SU-DHL-6 (cell line): Measurements from ENCODE around the gene OR52D1.

Experiments
- H2AFZ ChIP-seq: fragments of 200-600 bp; sonication (generic); 2 replicates; pipeline ENCODE4 v1.6.1; 2014; ENCODE audit warnings: low read depth, mild to moderate bottlenecking, moderate library complexity, mixed read lengths, antibody characterized with exemption, low read length; ENCODE audit not compliant: severe bottlenecking
- H3F3A ChIP-seq: fragments of 200-600 bp; shearing (Covaris generic); 2 replicates; pipeline ENCODE4 v1.6.0; 2016; ENCODE audit warnings: antibody characterized with exemption, mild to moderate bottlenecking; ENCODE audit not compliant: insufficient read depth
- H3K27ac ChIP-seq: fragments of 200-600 bp; sonication (generic); 2 replicates; pipeline ENCODE4 v1.5.1; 2016; ENCODE audit warnings: low read depth, mild to moderate bottlenecking, low read length, moderate library complexity, mixed read lengths
- H3K27me3 ChIP-seq: fragments of 200-600 bp; sonication (generic), shearing (Covaris generic); 2 replicates; pipeline ENCODE4 v1.6.0; 2014; ENCODE audit warnings: mild to moderate bottlenecking, low read length
- H3K36me3 ChIP-seq: fragments of 200-600 bp; sonication (generic); 2 replicates; pipeline ENCODE4 v1.6.1; 2014; ENCODE audit warnings: mild to moderate bottlenecking, low read length, mixed read lengths
- H3K4me2 ChIP-seq: fragments of 300-600, 200-600 bp; shearing (Covaris generic), sonication (generic); 2 replicates; pipeline ENCODE4 v1.6.0; 2014; ENCODE audit warnings: low read length, low read depth, mild to moderate bottlenecking; ENCODE audit not compliant: poor library complexity, severe bottlenecking
- H3K4me3 ChIP-seq: fragments of 200-600 bp; sonication (generic); 2 replicates; pipeline ENCODE4 v1.5.1; 2014; ENCODE audit warnings: antibody characterized with exemption, low read length, mild to moderate bottlenecking, mixed read lengths; ENCODE audit not compliant: insufficient read depth, poor library complexity, severe bottlenecking
- H3K79me2 ChIP-seq: fragments of 200-600 bp; sonication (generic); 2 replicates; pipeline ENCODE4 v1.6.1; 2014; ENCODE audit warnings: mild to moderate bottlenecking, low read length, moderate library complexity; ENCODE audit not compliant: insufficient read depth
- H3K9ac ChIP-seq: fragments of 200-600 bp; sonication (generic); 2 replicates; pipeline ENCODE4 v1.7.0; 2014; ENCODE audit warnings: mild to moderate bottlenecking, low read length
- H3K9me2 ChIP-seq: fragments of 200-600 bp; sonication (generic); replicated peaks from 2 replicates; pipeline ENCODE4 v1.6.1; 2014; ENCODE audit warnings: low read length; ENCODE audit not compliant: insufficient read depth
- H3K9me3 ChIP-seq: fragments of 200-600 bp; sonication (generic); 2 replicates; pipeline ENCODE4 v1.6.1; 2014; ENCODE audit warnings: low read length, mixed read lengths; ENCODE audit not compliant: insufficient read depth
- H4K20me1 ChIP-seq: fragments of 200-600 bp; sonication (generic); 2 replicates; pipeline ENCODE4 v1.6.1; 2014; ENCODE audit warnings: low read depth, mild to moderate bottlenecking, antibody characterized with exemption, low read length, moderate library complexity, mixed read lengths
- EZH2phosphoT487 ChIP-seq: fragments of 200-600 bp; sonication (generic), shearing (Covaris generic); conservative IDR thresholded peaks from 2 replicates; pipeline ENCODE4 v1.6.1; 2018; ENCODE audit warnings: mild to moderate bottlenecking, antibody characterized with exemption, low read length, moderate library complexity, mixed read lengths
- TF ChIP-seq, protein P1 (sequence below): fragments of 200-600 bp; sonication (generic); IDR thresholded peaks from one replicate; pipeline ENCODE4 v1.5.1; 2017; ENCODE audit warnings: antibody characterized with exemption, mild to moderate bottlenecking, low read length, moderate library complexity; ENCODE audit not compliant: insufficient read depth, poor library complexity, severe bottlenecking

The OR52D1 gene

DNA sequence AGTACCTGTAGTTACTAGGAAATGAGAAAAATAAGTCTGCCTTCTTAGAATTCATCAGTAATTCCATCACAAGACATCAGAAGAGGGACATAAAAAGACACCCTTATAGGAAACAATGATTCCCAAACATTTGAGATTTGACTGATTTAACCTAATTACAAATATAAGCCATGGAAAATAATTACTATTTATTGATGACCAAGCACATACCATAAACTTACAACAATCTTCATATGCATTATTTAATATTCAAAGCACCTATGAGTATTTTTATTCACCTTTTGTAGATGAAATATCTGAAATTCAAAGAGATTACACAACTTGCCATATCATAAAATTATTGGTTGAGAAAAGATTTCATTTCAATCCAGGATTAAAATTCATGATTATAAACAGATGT lies 14.6 kb upstream of the OR52D1 start:
- Histone ChIP-seq H3K27me3 (no peaks in the 10 kb centered on the region), H3K36me3 (no peaks in the 10 kb centered on the region), H3K9me3 (no peaks in the 10 kb centered on the region), H3K4me3 (no peak overlapping the region), H3F3A (no peaks in the 10 kb centered on the region), H4K20me1 (no peaks in the 10 kb centered on the region), H3K9ac (no peak overlapping the region), H3K79me2 (no peaks in the 10 kb centered on the region), H2AFZ (no peak overlapping the region), H3K27ac (no peak overlapping the region), H3K9me2 (no peaks in the 10 kb centered on the region), H3K4me2 (no peak overlapping the region)
- TF ChIP-seq, protein P1, sequence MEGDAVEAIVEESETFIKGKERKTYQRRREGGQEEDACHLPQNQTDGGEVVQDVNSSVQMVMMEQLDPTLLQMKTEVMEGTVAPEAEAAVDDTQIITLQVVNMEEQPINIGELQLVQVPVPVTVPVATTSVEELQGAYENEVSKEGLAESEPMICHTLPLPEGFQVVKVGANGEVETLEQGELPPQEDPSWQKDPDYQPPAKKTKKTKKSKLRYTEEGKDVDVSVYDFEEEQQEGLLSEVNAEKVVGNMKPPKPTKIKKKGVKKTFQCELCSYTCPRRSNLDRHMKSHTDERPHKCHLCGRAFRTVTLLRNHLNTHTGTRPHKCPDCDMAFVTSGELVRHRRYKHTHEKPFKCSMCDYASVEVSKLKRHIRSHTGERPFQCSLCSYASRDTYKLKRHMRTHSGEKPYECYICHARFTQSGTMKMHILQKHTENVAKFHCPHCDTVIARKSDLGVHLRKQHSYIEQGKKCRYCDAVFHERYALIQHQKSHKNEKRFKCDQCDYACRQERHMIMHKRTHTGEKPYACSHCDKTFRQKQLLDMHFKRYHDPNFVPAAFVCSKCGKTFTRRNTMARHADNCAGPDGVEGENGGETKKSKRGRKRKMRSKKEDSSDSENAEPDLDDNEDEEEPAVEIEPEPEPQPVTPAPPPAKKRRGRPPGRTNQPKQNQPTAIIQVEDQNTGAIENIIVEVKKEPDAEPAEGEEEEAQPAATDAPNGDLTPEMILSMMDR = no peak
- no peak for TF ChIP-seq EZH2phosphoT487

DNA sequence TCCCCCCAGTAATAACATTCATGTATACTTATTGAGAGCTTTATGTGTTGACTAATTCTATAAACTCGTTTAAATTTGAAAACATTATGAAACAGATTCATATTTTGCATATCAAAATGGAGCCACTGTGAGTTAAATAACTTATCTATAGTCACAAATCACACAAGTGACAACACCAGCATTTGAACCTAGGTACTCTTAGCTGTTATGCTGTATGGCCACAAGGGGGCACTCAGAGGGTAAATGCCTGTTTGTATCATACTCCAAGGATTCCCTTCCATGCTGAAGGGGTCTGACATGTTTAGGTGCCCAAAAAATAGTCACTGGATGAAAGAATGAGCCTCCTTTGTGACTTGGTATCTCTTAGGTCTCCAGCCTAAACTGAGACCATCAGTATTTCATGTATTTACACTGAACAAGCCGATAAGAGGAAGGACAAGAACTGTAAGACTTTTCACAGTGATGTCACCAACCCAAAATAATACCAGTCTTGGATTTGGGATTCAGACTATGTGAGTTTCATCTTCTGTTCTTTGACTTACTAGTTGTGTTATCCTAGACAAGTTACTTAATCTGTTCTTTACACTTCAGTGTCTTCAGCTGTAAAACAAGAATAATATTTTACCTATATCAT lies 12.2 kb upstream of the OR52D1 start:
- Histone ChIP-seq H4K20me1 (no peaks in the 10 kb centered on the region), H3K36me3 (no peaks in the 10 kb centered on the region), H3K9ac (no peak overlapping the region), H3K27me3 (no peaks in the 10 kb centered on the region), H3K4me3 (no peak overlapping the region), H3K4me2 (no peak overlapping the region), H3K9me3 (no peaks in the 10 kb centered on the region), H3K79me2 (no peaks in the 10 kb centered on the region), H2AFZ (no peak overlapping the region), H3F3A (no peaks in the 10 kb centered on the region), H3K9me2 (no peaks in the 10 kb centered on the region), H3K27ac (no peak overlapping the region)
- no peak for TF ChIP-seq EZH2phosphoT487
- TF ChIP-seq, protein P1 = peak; percentile 94

DNA sequence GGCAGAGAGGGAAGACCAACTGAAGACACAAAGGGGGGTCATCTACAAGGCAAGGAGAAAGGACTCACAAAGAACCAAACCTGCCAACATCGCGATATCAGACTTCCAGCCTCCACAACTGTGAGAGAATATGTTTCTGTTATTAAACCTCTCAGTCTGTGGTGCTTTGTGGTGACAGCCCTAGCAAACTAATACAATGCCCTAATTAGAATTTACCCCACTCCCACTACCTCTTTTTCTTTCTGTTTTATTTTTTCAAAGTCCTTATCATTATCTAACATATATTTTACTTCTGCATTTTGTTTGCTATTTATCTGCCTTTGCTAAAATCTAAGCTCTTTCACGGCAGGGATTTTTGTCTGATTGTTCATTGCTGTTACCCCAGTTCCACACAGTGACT lies 2.5 kb upstream of the OR52D1 start:
- H3K9me2 ChIP-seq = no peaks in the 10 kb centered on the region
- no peaks in the 10 kb centered on the region for H3K36me3 ChIP-seq
- H3F3A ChIP-seq = no peaks in the 10 kb centered on the region
- H2AFZ ChIP-seq = no peak overlapping the region
- no peaks in the 10 kb centered on the region for H3K27me3 ChIP-seq
- no peak overlapping the region for H3K9ac ChIP-seq
- no peaks in the 10 kb centered on the region for H4K20me1 ChIP-seq
- H3K27ac ChIP-seq = no peak overlapping the region
- TF ChIP-seq, protein P1 = no peak
- TF ChIP-seq EZH2phosphoT487 = no peak
- no peaks in the 10 kb centered on the region for H3K9me3 ChIP-seq
- no peaks in the 10 kb centered on the region for H3K79me2 ChIP-seq
- H3K4me3 ChIP-seq = no peak overlapping the region
- H3K4me2 ChIP-seq = no peak overlapping the region
